ENCODE measurements around the gene LLGL2. TPM values are rescaled to one million over a fixed set of nuclear protein-coding genes. Genes with fewer than 3 reads are reported as not detected.

LLGL2 gene
- total RNA-seq, 1 donor from 2014 or later: 16.6 TPM

DNA sequence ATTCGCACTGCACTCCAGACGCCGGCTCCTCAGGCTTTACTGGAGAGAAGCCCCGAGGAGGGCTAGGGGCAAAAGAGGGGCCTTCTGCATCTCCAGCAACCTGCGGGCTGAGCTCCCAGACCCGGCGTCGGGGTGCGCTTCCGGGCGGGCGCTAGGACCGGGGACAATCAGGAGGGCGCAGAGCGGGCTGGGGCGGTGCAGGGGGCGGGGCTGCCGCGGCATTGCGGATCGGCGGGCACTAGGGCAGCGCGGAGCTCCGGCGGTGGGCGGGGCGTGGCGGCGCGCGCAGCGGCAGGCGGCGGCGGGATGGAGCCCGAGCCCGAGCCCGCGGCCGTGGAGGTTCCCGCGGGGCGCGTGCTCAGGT is 9.3 kb upstream of the LLGL2 start, which contains the start of gene TSEN54:
Gene TSEN54 (plus strand): TSS at position 274 of the 364 bp plus-strand sequence. CDS start 33 bp downstream, at position 307.
- peak; percentile 93 for DNase-seq (ENCODE audit: low spot score)
- Histone ChIP-seq H3K4me1 (no peaks in the 10 kb centered on the region), H3K4me3 (peak within 1 kb of the TSS; percentile 87), H3K79me2 (ENCODE audit: low read depth) (peaks cover 18% of the 10 kb centered on the region), H3K27ac (no peak within 1 kb of the TSS), H3K9ac (no peak within 1 kb of the TSS), H3F3A (ENCODE audit: low read depth) (peaks cover 7% of the 10 kb centered on the region), H3K9me3 (ENCODE audit: low read depth) (no peaks in the 10 kb centered on the region), H3K27me3 (no peaks in the 10 kb centered on the region), H2AFZ (replicated peaks) (peak within 1 kb of the TSS; percentile 84), H3K4me2 (peak within 1 kb of the TSS; percentile 92), H4K20me1 (ENCODE audit: low read depth) (peaks cover 45% of the 10 kb centered on the region), H3K36me3 (no peaks in the 10 kb centered on the region)
- peaks cover 33% of the 10 kb centered on the region for H3K4me1 Mint-ChIP-seq
- peaks cover 13% of the 10 kb centered on the region for H3K36me3 Mint-ChIP-seq
- H3K27ac Mint-ChIP-seq: no peak within 1 kb of the TSS
- peaks cover 3% of the 10 kb centered on the region for H3K27me3 Mint-ChIP-seq (ENCODE audit: insufficient read depth, low read depth)
- peak within 1 kb of the TSS; percentile 89 for H3K4me3 Mint-ChIP-seq
- TF ChIP-seq, protein P1, sequence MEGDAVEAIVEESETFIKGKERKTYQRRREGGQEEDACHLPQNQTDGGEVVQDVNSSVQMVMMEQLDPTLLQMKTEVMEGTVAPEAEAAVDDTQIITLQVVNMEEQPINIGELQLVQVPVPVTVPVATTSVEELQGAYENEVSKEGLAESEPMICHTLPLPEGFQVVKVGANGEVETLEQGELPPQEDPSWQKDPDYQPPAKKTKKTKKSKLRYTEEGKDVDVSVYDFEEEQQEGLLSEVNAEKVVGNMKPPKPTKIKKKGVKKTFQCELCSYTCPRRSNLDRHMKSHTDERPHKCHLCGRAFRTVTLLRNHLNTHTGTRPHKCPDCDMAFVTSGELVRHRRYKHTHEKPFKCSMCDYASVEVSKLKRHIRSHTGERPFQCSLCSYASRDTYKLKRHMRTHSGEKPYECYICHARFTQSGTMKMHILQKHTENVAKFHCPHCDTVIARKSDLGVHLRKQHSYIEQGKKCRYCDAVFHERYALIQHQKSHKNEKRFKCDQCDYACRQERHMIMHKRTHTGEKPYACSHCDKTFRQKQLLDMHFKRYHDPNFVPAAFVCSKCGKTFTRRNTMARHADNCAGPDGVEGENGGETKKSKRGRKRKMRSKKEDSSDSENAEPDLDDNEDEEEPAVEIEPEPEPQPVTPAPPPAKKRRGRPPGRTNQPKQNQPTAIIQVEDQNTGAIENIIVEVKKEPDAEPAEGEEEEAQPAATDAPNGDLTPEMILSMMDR (IDR thresholded peaks at IDR 0.05): no peak
- no peak for TF ChIP-seq EZH2 (IDR thresholded peaks at IDR 0.05)
- TF ChIP-seq EZH2phosphoT487 (IDR thresholded peaks at IDR 0.05): no peak
- no peaks in the 10 kb centered on the region for H3K9me3 Mint-ChIP-seq

DNA sequence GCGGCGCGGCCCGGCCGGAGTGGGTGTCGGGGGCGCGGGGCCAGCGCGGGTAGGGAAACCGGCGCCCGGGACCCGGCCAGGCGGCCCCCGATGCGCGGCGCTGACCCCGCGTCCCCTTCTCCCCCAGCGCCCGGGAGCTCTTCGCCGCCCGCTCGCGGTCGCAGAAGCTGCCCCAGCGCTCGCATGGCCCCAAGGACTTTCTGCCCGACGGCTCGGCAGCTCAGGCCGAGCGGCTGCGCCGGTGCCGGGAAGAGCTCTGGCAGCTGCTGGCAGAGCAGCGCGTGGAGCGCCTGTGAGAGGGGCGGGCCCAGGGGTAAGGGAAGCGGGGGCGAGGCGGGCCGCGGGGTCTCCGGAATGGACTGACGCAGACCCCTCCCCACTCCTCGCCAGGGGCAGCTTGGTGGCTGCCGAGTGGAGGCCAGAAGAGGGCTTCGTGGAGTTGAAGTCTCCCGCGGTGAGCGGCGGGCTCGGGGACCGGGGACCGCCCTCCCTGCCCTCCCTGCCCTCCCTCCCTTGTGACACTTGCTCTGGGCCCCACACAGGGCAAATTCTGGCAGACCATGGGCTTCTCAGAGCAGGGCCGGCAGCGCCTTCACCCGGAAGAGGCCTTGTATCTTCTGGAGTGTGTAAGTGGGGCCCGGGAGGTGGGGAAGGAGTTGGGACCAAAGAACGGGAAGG is 8.7 kb upstream of the LLGL2 start:
- TF ChIP-seq EZH2 (IDR thresholded peaks at IDR 0.05) (no peak), EZH2phosphoT487 (IDR thresholded peaks at IDR 0.05) (no peak)
- TF ChIP-seq, protein P1 (IDR thresholded peaks at IDR 0.05): no peak
- Histone ChIP-seq H2AFZ (replicated peaks) (peak overlapping the region; percentile 69), H3K4me1 (no peaks in the 10 kb centered on the region), H3K9me3 (ENCODE audit: low read depth) (no peaks in the 10 kb centered on the region), H3K9ac (no peak overlapping the region), H4K20me1 (ENCODE audit: low read depth) (peaks cover 40% of the 10 kb centered on the region), H3K27ac (no peak overlapping the region), H3K27me3 (no peaks in the 10 kb centered on the region), H3K36me3 (no peaks in the 10 kb centered on the region), H3K79me2 (ENCODE audit: low read depth) (peaks cover 18% of the 10 kb centered on the region), H3K4me2 (peak overlapping the region; percentile 89), H3K4me3 (peak overlapping the region; percentile 87), H3F3A (ENCODE audit: low read depth) (peaks cover 7% of the 10 kb centered on the region)
- H3K4me1 Mint-ChIP-seq: peaks cover 33% of the 10 kb centered on the region
- peak overlapping the region; percentile 88 for H3K4me3 Mint-ChIP-seq
- H3K27me3 Mint-ChIP-seq (ENCODE audit: insufficient read depth, low read depth): peaks cover 3% of the 10 kb centered on the region
- H3K27ac Mint-ChIP-seq: no peak overlapping the region
- no peaks in the 10 kb centered on the region for H3K9me3 Mint-ChIP-seq
- peaks cover 13% of the 10 kb centered on the region for H3K36me3 Mint-ChIP-seq
- DNase-seq (ENCODE audit: low spot score): peak; percentile 82

DNA sequence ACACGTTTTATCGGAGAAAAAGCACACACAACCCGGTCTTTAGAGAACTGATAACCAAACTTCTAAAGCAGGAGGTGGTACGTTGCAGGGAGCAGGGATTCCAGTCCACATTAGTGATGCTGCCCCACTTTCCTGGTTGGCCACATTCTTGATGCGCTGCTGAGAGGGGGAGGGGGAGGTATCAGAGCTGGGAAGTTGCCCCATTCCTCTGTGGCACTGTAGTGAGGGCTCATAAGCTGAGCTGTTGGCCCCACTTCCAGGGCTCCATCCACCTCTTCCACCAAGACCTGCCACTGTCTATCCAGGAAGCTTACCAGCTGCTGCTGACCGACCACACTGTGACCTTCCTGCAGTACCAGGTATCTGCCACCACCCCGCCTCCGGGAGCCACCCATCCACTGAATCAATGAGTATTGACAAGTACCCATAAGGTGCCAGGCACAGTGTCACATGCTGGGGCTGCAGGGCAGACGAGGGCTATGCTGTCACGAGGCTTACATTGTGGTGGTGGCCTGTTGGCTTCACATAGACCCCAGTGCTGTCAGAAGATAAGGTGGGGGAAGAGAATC is 8.1 kb upstream of the LLGL2 start:
- Histone ChIP-seq H3F3A (ENCODE audit: low read depth) (peaks cover 7% of the 10 kb centered on the region), H2AFZ (replicated peaks) (no peak overlapping the region), H3K27me3 (no peaks in the 10 kb centered on the region), H3K4me3 (peak overlapping the region; percentile 87), H4K20me1 (ENCODE audit: low read depth) (peaks cover 38% of the 10 kb centered on the region), H3K27ac (no peak overlapping the region), H3K36me3 (no peaks in the 10 kb centered on the region), H3K4me1 (no peaks in the 10 kb centered on the region), H3K4me2 (peak overlapping the region; percentile 89), H3K79me2 (ENCODE audit: low read depth) (peaks cover 18% of the 10 kb centered on the region), H3K9me3 (ENCODE audit: low read depth) (no peaks in the 10 kb centered on the region), H3K9ac (no peak overlapping the region)
- H3K36me3 Mint-ChIP-seq: peaks cover 15% of the 10 kb centered on the region
- H3K4me1 Mint-ChIP-seq: peaks cover 27% of the 10 kb centered on the region
- peaks cover 3% of the 10 kb centered on the region for H3K27me3 Mint-ChIP-seq (ENCODE audit: insufficient read depth, low read depth)
- DNase-seq (ENCODE audit: low spot score): peak; percentile 33
- H3K27ac Mint-ChIP-seq: no peak overlapping the region
- no peak for TF ChIP-seq EZH2 (IDR thresholded peaks at IDR 0.05)
- TF ChIP-seq, protein P1 (IDR thresholded peaks at IDR 0.05): peak; percentile 13
- H3K9me3 Mint-ChIP-seq: no peaks in the 10 kb centered on the region
- H3K4me3 Mint-ChIP-seq: peak overlapping the region; percentile 88

Data from neural progenitor cell (in vitro differentiated cells).